Liver (tissue), 3 donors: Measurements from ENCODE around the gene PRKAR1B.

ENCODE experiments used
- CTCF ChIP-seq: fragments of 150-350 bp; IDR thresholded peaks from 2 replicates; pipeline ENCODE4 v1.5.1; 2017; ENCODE audit warnings: improper control_type of control experiment, low read depth, low read length; ENCODE audit not compliant: missing input control
- EGR1 ChIP-seq, 2 donors: IDR thresholded peaks; 2 replicates each; pipeline ENCODE4 v1.6.1; 2016 to 2018; ENCODE audit warnings: antibody characterized with exemption in 2 of 2, low read depth in 2 of 2
- MAX ChIP-seq: IDR thresholded peaks from 2 replicates; pipeline ENCODE4 v1.6.1; 2016; ENCODE audit warnings: antibody characterized with exemption
- RAD21 ChIP-seq, 2 donors: IDR thresholded peaks; 2 replicates each; pipeline ENCODE4 v1.6.1; 2016; ENCODE audit warnings: antibody characterized with exemption in 2 of 2, mild to moderate bottlenecking in 2 of 2
- donor health status: healthy.
- donor health status: healthy.

GRCh38 chr7:623464-623863 is 103.6 kb downstream of the PRKAR1B start:
- TF ChIP-seq CTCF (no peak), EGR1 (IDR thresholded peaks at IDR 0.05; ENCODE audit: low read depth in 2 of 2) (no peak), MAX (no peak), RAD21 (IDR thresholded peaks at IDR 0.05) (no peak)
